ENCODE measurements around the gene COL6A2. TPM values are rescaled to one million over a fixed set of nuclear protein-coding genes. Genes with fewer than 3 reads are reported as not detected.

Gene COL6A2
- total RNA-seq, 4 donors from 2014 or later: 88.9 to 150 (median 126) TPM

DNA sequence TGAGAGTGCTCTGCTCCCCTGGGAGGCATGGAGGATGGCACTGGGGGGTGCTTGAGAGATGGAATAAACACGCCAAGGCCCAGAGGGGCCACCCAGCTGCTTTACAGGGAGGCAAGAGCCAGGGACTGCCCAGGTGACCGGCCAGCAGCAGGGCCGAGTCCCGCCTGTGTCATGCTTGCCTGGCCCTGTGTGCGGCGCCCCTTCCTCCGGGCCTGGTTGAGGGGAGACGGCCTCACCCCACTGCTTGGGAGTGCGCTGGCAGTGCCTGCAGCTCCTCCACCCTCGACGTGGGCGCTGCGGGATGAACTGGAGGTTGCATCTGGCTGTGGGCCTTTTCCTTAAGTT, 33.1 kb upstream of the COL6A2 start:
- TF ChIP-seq, protein P1, sequence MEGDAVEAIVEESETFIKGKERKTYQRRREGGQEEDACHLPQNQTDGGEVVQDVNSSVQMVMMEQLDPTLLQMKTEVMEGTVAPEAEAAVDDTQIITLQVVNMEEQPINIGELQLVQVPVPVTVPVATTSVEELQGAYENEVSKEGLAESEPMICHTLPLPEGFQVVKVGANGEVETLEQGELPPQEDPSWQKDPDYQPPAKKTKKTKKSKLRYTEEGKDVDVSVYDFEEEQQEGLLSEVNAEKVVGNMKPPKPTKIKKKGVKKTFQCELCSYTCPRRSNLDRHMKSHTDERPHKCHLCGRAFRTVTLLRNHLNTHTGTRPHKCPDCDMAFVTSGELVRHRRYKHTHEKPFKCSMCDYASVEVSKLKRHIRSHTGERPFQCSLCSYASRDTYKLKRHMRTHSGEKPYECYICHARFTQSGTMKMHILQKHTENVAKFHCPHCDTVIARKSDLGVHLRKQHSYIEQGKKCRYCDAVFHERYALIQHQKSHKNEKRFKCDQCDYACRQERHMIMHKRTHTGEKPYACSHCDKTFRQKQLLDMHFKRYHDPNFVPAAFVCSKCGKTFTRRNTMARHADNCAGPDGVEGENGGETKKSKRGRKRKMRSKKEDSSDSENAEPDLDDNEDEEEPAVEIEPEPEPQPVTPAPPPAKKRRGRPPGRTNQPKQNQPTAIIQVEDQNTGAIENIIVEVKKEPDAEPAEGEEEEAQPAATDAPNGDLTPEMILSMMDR (IDR thresholded peaks at IDR 0.05): no peak
- no peak for TF ChIP-seq POLR2A (IDR thresholded peaks at IDR 0.05)
- TF ChIP-seq EP300 (IDR thresholded peaks at IDR 0.05): no peak
- TF ChIP-seq POLR2AphosphoS5 (IDR thresholded peaks at IDR 0.05): no peak
- DNase-seq (ENCODE audit: low spot score in 2 of 2): peak in 1 of 2 donors; percentile 67
- 80% methylated on average over 1 of the region's 13 CpGs for WGBS
- H3K27ac ChIP-seq: peak overlapping the region; percentile 84
- no peaks in the 10 kb centered on the region for H3K36me3 ChIP-seq
- H3K4me3 ChIP-seq: no peak overlapping the region
- peaks cover 48% of the 10 kb centered on the region for H3K4me1 ChIP-seq
- peaks cover 14% of the 10 kb centered on the region for H3K27me3 ChIP-seq
- H3K9me3 ChIP-seq: peaks cover 3% of the 10 kb centered on the region

DNA sequence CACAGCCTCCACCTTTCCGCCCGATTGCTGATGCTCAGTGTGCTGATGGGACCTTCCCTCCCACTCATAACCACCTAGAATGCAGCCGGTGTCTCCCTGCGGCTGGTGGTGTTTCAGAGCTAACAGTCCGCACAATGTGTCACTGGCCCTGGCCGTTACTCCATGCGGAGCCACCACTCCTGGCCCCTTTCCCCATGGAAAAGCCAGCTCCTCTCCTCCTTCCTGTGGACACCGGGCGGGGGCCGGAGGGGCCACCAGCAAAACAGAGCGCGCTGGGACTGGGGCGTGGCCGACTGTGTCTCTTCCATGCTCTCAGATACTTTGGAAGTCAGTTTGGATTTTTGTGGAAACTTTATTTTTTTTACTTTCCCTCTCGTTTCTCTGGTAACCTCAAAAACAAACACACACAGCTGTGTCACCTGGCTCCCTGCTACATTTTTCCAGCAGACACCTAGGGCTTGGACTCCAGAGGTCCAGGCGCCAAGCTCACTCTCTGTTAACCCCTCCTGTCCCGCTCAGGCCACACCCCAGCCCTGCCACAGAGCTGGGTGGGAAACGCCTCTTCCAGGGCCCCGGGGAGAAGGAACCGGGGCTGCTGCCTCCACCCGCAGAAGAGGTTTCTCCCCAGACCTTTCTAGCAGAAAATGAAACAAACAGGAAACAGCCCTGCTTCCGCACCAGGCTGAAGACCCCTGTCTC, 32.5 kb upstream of the COL6A2 start:
- no peak for TF ChIP-seq EP300 (IDR thresholded peaks at IDR 0.05)
- TF ChIP-seq POLR2AphosphoS5 (IDR thresholded peaks at IDR 0.05): no peak
- TF ChIP-seq, protein P1 (IDR thresholded peaks at IDR 0.05): no peak
- no peak for TF ChIP-seq POLR2A (IDR thresholded peaks at IDR 0.05)
- H3K27me3 ChIP-seq: peaks cover 14% of the 10 kb centered on the region
- WGBS: 24% methylated on average over 20 of the region's 22 CpGs

DNA sequence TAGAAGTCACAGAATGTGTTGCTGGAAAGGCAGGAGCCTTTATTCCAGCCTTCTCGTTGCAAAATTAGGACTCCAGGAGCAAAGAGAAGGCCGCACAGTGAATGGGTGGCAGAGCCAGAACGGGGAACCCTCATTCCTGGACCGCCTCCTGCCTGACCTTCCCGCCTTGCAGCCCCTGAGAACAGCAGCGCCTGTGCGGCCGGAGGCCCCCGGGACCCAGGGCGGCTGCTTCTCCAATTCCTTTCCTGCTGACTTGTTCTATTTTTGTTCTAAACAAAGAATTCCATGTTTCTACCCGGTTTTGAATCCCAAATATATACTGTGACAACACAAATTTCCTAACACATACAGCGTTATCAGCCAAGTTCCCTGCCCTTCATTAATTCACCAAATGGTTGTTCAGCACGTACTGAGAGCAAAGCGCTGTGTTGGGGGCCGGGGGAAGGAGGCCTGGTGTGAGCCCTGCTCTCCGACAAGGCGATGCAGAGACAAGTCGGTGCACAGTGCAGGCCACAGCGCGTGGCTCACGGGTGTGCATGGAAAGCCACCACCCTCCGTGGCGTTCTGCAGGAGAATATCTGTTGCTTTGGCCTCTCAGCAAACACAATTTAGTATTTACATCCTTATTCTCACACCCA, 31.9 kb upstream of the COL6A2 start:
- Histone ChIP-seq H3K27me3 (peaks cover 14% of the 10 kb centered on the region), H3K4me3 (peak overlapping the region; percentile 4), H3K27ac (peak overlapping the region; percentile 84), H3K9me3 (peaks cover 3% of the 10 kb centered on the region), H3K4me1 (peaks cover 41% of the 10 kb centered on the region), H3K36me3 (no peaks in the 10 kb centered on the region)
- DNase-seq (ENCODE audit: low spot score in 2 of 2): peak in 1 of 2 donors; percentile 62
- TF ChIP-seq POLR2A (IDR thresholded peaks at IDR 0.05) (no peak), POLR2AphosphoS5 (IDR thresholded peaks at IDR 0.05) (no peak), EP300 (IDR thresholded peaks at IDR 0.05) (no peak)
- TF ChIP-seq, protein P1 (IDR thresholded peaks at IDR 0.05): no peak
- WGBS: 36% methylated on average over 19 of the region's 23 CpGs

More for the DNA sequence above, 32.5 kb upstream of the COL6A2 start:
- Histone ChIP-seq H3K9me3 (peaks cover 3% of the 10 kb centered on the region), H3K4me1 (peaks cover 44% of the 10 kb centered on the region), H3K27ac (peak overlapping the region; percentile 84), H3K36me3 (no peaks in the 10 kb centered on the region), H3K4me3 (peak overlapping the region; percentile 4)
- DNase-seq (ENCODE audit: low spot score in 2 of 2): peak; percentile 89 to 92

DNA sequence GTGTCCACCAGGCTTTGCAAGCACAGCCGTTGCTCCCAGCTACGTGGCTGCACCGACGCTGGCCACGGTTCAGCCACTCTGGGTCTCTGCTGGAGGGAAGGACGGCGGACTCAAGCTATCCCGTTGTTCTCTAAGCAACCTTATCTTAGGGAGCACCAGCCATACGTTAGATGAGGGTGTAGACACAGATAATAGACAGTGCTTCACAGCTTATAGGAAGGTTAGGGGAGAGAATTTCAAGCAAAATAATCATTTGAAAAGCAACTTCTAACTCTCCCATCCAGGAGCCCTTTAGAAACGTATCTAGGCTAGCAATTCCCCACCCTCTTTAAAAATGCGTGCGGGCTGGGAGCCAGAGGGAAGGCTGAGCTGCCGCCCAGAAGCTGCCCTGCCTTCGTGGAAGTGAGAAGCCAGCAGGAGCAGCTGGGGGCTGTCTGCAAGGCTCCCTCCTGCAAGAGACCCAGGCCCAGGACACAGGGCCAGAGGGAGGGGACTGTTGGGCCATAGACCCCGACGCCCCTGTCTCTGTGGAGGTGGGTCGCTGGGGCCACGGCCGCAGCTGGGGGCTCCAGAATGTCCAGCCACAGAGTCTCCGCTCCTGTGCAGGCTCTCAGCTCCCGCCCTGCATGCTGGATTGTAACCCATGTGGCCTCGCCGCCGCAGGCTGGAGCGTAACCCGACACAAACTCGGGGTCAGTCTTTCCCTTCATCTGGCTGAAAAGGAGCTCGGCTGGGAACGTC, 31.2 kb upstream of the COL6A2 start:
- TF ChIP-seq POLR2A (IDR thresholded peaks at IDR 0.05) (no peak), POLR2AphosphoS5 (IDR thresholded peaks at IDR 0.05) (no peak), EP300 (IDR thresholded peaks at IDR 0.05) (no peak)
- TF ChIP-seq, protein P1 (IDR thresholded peaks at IDR 0.05): no peak
- Histone ChIP-seq H3K9me3 (peaks cover 3% of the 10 kb centered on the region), H3K36me3 (no peaks in the 10 kb centered on the region), H3K4me3 (no peak overlapping the region), H3K27me3 (peaks cover 14% of the 10 kb centered on the region), H3K4me1 (peaks cover 35% of the 10 kb centered on the region), H3K27ac (peak overlapping the region; percentile 84)
- peak in 1 of 2 donors; percentile 76 for DNase-seq (ENCODE audit: low spot score in 2 of 2)
- 41% methylated on average over 21 of the region's 29 CpGs for WGBS

Data from suprapubic skin (tissue), 4 donors.